ENCODE data around the gene ANKRD42.
A peak's percentile ranks its signal among the peaks of the same experiment; 100 is the strongest.

ANKRD42 gene

GRCh38 chr11:83158357-83158786, 35.1 kb upstream of the ANKRD42 start:
- Histone ChIP-seq H3K79me2 (ENCODE audit: insufficient read depth, low read length) (peaks cover 65% of the 10 kb centered on the region), H3K4me3 (ENCODE audit: low read length, poor library complexity, severe bottlenecking) (peak overlapping the region; percentile 99), H3K4me1 (ENCODE audit: insufficient read depth, low read length, poor library complexity, severe bottlenecking) (peaks cover 35% of the 10 kb centered on the region), H3K9ac (ENCODE audit: low read depth, low read length, poor library complexity, severe bottlenecking) (peak overlapping the region; percentile 100), H3K9me3 (ENCODE audit: insufficient read depth, low read depth, low read length) (no peaks in the 10 kb centered on the region), H3F3A (ENCODE audit: low read depth) (no peaks in the 10 kb centered on the region), H3K36me3 (ENCODE audit: insufficient read depth, low read length) (peaks cover 18% of the 10 kb centered on the region), H3K4me2 (ENCODE audit: low read depth, low read length, poor library complexity, severe bottlenecking) (peak overlapping the region; percentile 94), H3K27me3 (ENCODE audit: insufficient read depth, low read length, poor library complexity, severe bottlenecking) (peaks cover 9% of the 10 kb centered on the region), H3K9me2 (replicated peaks; ENCODE audit: low read depth, low read length) (no peaks in the 10 kb centered on the region), H2AFZ (ENCODE audit: low read length) (no peak overlapping the region), H4K20me1 (ENCODE audit: insufficient read depth, low read length, poor library complexity, severe bottlenecking) (peaks cover 64% of the 10 kb centered on the region)
- TF ChIP-seq CTCF (conservative IDR thresholded peaks at IDR 0.05; ENCODE audit: low read length), result no peak

- TF ChIP-seq EZH2phosphoT487 (IDR thresholded peaks at IDR 0.05; ENCODE audit: borderline replicate concordance), result no peak
- TF ChIP-seq CTCF (conservative IDR thresholded peaks at IDR 0.05; ENCODE audit: low read length), result no peak
- Histone ChIP-seq H3K9me3 (ENCODE audit: insufficient read depth, low read depth, low read length) (no peaks in the 10 kb centered on the region), H3K79me2 (ENCODE audit: insufficient read depth, low read length) (peaks cover 73% of the 10 kb centered on the region), H3K9ac (ENCODE audit: low read depth, low read length, poor library complexity, severe bottlenecking) (peak overlapping the region; percentile 100), H2AFZ (ENCODE audit: low read length) (no peak overlapping the region), H3K4me2 (ENCODE audit: low read depth, low read length, poor library complexity, severe bottlenecking) (peak overlapping the region; percentile 94), H3K4me1 (ENCODE audit: insufficient read depth, low read length, poor library complexity, severe bottlenecking) (peaks cover 41% of the 10 kb centered on the region), H3K9me2 (replicated peaks; ENCODE audit: low read depth, low read length) (no peaks in the 10 kb centered on the region), H3F3A (ENCODE audit: low read depth) (no peaks in the 10 kb centered on the region), H3K4me3 (ENCODE audit: low read length, poor library complexity, severe bottlenecking) (peak overlapping the region; percentile 99), H3K36me3 (ENCODE audit: insufficient read depth, low read length) (peaks cover 22% of the 10 kb centered on the region), H4K20me1 (ENCODE audit: insufficient read depth, low read length, poor library complexity, severe bottlenecking) (peaks cover 71% of the 10 kb centered on the region), H3K27me3 (ENCODE audit: insufficient read depth, low read length, poor library complexity, severe bottlenecking) (peaks cover 9% of the 10 kb centered on the region)
These were observed 34.3 kb upstream of the ANKRD42 start for GRCh38 chr11:83158965-83159901.

- peaks cover 81% of the 10 kb centered on the region for H3K79me2 ChIP-seq (ENCODE audit: insufficient read depth, low read length)
- H4K20me1 ChIP-seq (ENCODE audit: insufficient read depth, low read length, poor library complexity, severe bottlenecking), result peaks cover 80% of the 10 kb centered on the region
- H2AFZ ChIP-seq (ENCODE audit: low read length), result no peak overlapping the region
These were observed 33.3 kb upstream of the ANKRD42 start for GRCh38 chr11:83159902-83160865.

More at GRCh38 chr11:83159902-83160865, 33.3 kb upstream of the ANKRD42 start:
- H3K27me3 ChIP-seq (ENCODE audit: insufficient read depth, low read length, poor library complexity, severe bottlenecking), result peaks cover 9% of the 10 kb centered on the region
- H3K4me3 ChIP-seq (ENCODE audit: low read length, poor library complexity, severe bottlenecking), result peak overlapping the region; percentile 99
- H3K36me3 ChIP-seq (ENCODE audit: insufficient read depth, low read length), result peaks cover 31% of the 10 kb centered on the region
- H3K9me2 ChIP-seq (replicated peaks; ENCODE audit: low read depth, low read length), result no peaks in the 10 kb centered on the region
- TF ChIP-seq EZH2phosphoT487 (IDR thresholded peaks at IDR 0.05; ENCODE audit: borderline replicate concordance) (no peak), CTCF (conservative IDR thresholded peaks at IDR 0.05; ENCODE audit: low read length) (no peak)
- H3F3A ChIP-seq (ENCODE audit: low read depth), result no peaks in the 10 kb centered on the region
- peak overlapping the region; percentile 100 for H3K9ac ChIP-seq (ENCODE audit: low read depth, low read length, poor library complexity, severe bottlenecking)
- peak overlapping the region; percentile 94 for H3K4me2 ChIP-seq (ENCODE audit: low read depth, low read length, poor library complexity, severe bottlenecking)
- peaks cover 46% of the 10 kb centered on the region for H3K4me1 ChIP-seq (ENCODE audit: insufficient read depth, low read length, poor library complexity, severe bottlenecking)
- H3K9me3 ChIP-seq (ENCODE audit: insufficient read depth, low read depth, low read length), result no peaks in the 10 kb centered on the region
